GM19351 (cell line): ENCODE data around the gene ATP1B4.

ENCODE experiments used
- ATAC-seq: cut with Tn5 transposase; IDR thresholded peaks from one replicate; pipeline ENCODE4 v1.9.1; 2021; ENCODE audit warnings: mild to moderate bottlenecking, moderate library complexity; ENCODE audit not compliant: unreplicated experiment

Gene ATP1B4

DNA sequence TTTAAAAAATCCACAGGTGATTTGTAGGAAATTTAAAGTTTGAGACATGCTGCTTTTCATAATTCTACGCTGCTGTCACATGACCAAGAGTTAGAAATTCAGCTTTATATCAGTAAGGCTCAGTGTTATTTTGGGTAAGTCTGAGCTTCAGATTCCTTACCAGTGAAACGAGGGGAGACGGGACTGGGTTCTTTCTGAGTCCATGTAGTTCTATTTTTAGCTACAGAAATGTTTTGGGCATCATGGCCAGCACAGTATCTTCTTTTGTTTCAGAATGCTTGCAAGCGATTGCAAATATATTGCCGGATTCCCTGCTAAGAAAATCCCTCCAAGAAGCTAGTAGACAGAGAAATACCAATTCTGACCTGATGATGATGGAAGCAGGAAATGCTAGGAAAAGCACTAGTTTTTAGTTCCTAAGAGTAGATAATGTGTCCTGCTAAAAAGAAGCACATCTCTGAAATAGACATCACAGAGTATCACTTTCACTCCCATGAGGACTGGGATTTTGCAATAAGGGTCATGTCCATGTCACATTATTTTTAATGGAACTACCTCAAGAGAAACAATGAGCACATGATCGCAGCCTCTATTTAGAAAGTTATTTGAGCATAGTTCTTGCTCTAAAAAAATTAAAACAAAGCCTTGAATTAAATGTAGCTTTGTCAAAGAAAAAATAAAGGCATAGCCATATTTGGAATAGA lies 10.9 kb downstream of the ATP1B4 start:
- ATAC-seq = no peak

DNA sequence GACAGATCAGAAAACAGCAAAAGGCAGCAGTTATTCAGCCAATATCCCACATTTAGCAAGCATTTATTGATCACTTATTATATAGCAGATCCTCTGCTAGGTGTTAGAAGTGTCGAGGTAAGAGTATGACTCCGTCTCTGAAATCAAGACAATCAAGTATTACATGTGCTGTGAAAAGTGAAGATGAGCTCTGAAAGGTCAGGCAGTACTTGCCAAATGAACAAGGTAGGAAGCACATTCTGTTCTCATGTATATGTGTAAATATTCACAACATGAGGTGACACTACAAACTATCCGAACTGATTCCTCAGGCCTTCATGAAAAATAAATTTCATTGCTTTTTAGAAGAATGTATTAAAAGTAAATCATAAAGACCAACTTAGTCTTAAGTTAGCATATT lies 15.3 kb downstream of the ATP1B4 start:
- ATAC-seq = no peak

DNA sequence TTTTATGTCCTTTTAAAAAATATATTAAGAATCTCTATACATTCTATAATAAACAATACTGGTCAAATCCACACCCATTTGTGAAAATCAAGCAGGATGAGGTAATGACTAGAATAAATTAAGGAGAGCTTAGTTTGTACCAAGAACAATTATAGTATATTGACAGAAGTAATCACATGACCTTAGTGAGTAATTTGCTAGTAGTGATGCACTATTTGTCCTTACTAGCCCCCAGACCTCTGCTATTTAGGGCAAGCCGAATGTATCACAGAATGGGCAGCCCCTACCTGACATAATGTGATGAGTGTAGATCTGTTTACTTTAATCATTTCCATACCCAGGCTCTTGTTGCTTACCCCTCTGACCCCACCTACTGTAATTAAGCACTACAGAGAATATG lies 15.8 kb downstream of the ATP1B4 start:
- no peak for ATAC-seq

GRCh38 chrX:120378570-120378969 lies 16.7 kb downstream of the ATP1B4 start:
- ATAC-seq = no peak

- no peak for ATAC-seq
These were observed 18.2 kb downstream of the ATP1B4 start for GRCh38 chrX:120379937-120380681.

DNA sequence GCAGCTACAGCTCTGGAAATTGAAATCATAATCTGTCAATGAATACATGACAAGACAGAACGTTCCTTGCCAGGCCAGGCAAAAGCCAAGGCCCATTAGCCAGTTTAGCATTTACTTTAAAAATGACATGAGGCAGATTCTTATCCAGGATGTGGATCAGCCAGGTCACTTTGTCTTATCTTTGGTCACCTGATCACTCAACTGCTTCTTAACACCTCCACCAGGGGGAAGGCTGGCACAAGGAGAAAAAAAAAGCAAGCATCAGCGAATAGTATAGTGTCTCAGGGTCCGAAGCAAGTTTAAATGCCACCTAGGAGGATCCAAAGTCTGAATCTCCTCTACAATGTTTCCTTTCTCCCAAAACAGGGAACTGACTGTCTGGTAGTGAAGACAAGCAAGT lies 18.8 kb downstream of the ATP1B4 start:
- ATAC-seq = peak; percentile 64

DNA sequence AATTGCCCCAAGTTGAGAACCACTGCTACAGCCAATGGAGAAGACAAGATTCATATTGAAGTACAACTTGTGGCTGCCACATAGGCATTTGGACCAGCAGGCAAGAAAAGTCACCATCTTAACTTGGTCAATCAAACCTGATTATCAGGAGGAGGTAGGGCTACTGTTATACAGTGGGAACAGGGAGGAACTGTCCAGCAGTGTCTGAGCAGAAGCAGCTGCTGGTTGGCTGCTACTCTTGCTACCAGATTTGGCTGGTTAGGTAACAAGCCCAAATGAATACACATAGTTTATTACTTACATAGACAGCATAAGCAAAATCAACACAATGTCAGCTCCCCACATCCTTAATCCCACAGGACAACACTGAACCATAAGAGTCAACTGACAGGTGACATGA lies 39.4 kb downstream of the ATP1B4 start:
- ATAC-seq = no peak

DNA sequence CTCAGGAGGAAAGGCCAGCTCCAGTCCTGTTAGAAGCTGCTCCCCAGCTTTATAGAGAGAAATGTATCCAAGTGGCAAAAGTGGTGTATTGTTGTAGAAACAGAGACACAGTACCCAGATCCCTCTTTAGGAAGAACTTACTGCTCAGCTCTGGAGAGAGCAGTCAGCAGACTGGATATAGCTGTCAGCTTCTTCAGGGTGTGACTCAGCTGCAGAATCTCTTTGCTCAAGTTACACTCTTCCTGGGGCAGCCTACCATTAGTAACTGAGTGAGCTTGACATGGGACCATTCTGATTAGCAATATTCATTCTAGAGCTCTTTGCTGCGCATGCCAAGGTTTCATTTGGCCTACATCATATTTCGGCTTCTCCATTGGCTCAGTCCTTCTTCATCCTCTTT lies 40.5 kb downstream of the ATP1B4 start:
- ATAC-seq = no peak

- no peak for ATAC-seq
These were observed 44.7 kb downstream of the ATP1B4 start for GRCh38 chrX:120406638-120407037.

GRCh38 chrX:120408168-120408567 lies 46.3 kb downstream of the ATP1B4 start:
- ATAC-seq = no peak

DNA sequence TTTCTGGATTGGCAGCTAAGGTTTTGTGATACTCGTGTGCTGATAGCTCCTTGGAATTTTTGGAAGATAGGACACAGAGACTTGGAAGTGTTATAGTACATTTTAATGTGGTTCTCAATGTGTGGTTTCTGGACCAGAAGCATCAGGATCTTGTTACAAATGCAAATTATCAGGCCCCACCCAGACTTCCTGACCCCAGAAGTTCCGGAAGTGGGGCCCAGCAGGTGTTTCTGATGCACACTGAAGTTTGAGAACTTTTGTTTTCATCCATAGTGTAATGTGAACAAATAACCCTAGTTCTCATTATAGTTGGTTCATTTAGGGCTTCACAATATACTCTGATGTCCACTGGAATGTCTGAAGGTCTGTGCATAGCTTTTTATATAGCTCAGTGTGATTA lies 57.6 kb downstream of the ATP1B4 start:
- ATAC-seq = peak; percentile 82

DNA sequence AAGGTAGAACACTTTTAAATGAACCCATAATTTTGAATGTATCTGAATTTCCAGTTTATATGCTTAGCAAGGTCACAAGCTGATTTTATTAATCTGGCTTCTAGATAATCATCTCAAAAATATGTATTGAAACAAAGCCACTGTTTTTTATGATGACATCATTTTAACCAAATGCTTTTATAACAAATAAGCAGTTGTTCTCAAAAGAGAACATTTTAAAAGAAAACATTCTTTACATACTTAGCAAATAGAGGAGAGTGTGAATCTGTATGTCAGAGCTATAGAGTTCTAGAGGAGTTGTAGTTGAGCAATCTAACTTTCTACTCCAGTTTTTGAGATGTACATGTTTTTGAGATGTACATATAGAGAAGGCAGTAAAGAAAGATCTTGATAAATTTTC lies 64.7 kb downstream of the ATP1B4 start:
- no peak for ATAC-seq

GRCh38 chrX:120428309-120428708 lies 66.4 kb downstream of the ATP1B4 start:
- no peak for ATAC-seq

DNA sequence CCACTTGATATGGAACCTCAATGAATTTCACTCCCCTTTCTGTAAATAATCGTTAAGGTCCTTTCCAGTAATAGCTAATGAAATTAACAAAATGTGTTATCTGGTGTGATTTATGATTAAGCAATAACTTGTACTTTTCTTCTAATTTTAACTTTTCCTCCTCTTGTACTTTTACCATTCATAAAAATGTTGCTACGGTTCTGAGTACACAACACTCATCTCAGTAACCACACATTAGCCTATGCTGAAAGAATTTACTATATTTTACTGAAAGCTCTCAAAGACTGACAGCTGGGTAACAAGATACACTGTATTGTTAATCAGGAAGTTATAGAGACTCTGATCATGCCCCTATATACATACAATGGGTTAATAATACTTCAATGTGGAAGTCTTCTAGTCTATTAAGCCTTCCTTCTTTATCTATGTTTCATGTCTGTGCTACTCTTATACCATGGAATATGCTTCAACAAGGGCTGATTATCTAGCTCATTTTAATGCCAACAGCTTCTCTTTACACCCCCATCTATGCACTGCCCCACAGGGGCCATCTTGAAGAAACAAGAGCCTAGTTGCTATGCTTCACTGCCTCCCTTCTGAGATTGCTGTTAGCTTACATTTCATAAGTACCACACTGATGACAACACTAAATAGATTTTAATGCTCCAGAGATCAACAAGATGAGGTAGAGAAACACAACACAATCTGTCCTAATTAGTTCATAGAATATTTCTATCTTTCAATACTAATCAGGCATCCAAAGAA lies 68.1 kb downstream of the ATP1B4 start:
- peak; percentile 53 for ATAC-seq
